G401 (cell line): ENCODE measurements around the gene CBX8. TPM values are rescaled to one million over a fixed set of nuclear protein-coding genes. Genes with fewer than 3 reads are reported as not detected.

Experiments used
- DNase-seq: peaks from one replicate; pipeline ENCODE4 v3.0.0-alpha.2; 2015; ENCODE audit warnings: low spot score
- in situ Hi-C: cut with HindIII; loops from 2 replicates; pipeline ENCODE4 v1.10.0; 2016; ENCODE audit warnings: low sequenced_read_pairs, mixed read lengths
- total RNA-seq: library from RNA; depleted of rRNA; stranded (reverse); fragments of >200 nt; shearing (Covaris generic); gene quantifications from 2 replicates; pipeline ENCODE4 v1.2.3, GENCODE V29; 2014

The CBX8 gene
- total RNA-seq, 1 experiment from 2014 or later = 18.8 TPM

DNA sequence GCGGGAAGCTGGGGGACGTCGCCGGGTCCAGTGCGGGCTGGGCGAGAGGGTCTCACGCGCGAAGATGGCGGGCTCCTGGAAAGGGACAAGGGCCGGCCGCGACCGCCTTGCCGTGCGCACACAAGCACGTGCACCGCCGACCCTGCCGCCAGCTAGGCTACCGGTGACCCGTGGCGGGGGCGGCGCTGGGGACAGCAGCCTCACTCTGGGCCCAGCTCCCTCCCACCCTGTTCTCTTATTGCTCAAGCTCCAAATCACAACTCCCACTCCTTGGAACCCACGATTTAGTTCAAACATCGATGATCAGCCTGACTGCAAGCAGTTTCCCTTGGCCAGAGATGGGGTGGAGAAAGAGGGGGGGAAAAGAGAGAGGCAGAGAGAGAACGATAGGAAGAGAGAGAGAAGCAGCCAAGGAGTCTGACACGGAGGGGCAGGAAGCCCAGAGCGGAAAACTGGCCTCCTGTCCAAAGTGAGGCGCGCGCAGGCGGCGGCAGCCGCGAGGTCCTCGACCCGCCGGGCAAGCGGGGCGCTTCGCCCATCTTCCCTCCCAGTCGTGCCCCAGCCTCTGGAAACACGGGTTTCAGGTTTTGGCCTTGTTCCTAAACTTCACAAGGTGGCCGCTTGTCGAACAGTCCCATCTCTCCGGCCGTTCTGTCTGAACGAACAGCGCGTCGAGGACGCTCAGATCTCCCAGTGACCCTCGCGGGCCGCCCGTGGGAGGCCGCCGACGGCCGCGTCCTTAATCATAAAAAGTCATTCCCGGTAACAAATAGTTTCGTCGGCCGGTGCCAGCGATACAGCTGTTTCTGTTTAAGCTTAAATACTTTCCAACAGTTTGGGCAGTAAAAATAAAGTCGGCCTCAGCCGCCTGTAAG is 1.7 kb upstream of the CBX8 start:
- no peak for DNase-seq
- in situ Hi-C loops = loop anchor here (10.0 kb wide), 1 partner anchor 54 kb away; no protein-coding TSS in a partner anchor

GRCh38 chr17:79797492-79798298 is 818 bp upstream of the CBX8 start:
- in situ Hi-C loops = loop anchor here (10.0 kb wide), 1 partner anchor 53 kb away; no protein-coding TSS in a partner anchor
- DNase-seq = no peak

- DNase-seq = peak; percentile 38
- in situ Hi-C loops = loop anchor here (10.0 kb wide), 1 partner anchor 52 kb away; no protein-coding TSS in a partner anchor
These were observed 474 bp downstream of the CBX8 start for GRCh38 chr17:79796444-79796762.

DNA sequence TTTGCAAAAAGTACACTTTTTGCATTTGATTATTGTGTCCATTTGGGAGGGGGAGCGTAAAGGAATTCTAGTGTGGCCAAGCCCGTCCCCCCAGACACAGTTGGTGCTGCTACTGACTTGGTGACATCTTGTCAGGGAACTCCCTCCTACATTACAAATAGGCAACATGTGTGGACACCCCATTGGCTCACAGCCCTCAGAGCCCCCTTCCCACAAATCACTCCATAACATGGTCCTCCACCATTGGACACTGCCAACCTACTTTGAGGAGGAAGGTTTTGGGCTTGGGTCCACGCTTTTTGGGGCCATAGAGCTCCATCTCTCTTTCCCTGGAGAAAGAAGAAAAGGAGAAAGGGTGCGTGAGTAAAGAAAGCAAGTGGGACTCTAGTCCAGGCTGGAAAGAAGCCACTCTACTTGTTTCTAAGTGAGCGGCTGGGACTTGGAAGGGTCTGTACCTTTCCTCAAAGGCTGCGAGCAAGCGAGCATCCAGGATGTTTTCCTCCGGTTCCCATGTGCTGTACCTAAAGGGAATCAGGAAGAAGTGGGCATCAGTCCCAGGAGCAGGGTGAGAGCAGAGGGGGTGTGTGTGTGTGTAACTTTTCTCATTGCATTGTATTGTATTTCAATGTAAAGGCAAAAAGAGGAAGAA is 958 bp downstream of the CBX8 start:
- in situ Hi-C loops = loop anchor here (10.0 kb wide), 1 partner anchor 51 kb away; no protein-coding TSS in a partner anchor
- DNase-seq = peak; percentile 41

DNA sequence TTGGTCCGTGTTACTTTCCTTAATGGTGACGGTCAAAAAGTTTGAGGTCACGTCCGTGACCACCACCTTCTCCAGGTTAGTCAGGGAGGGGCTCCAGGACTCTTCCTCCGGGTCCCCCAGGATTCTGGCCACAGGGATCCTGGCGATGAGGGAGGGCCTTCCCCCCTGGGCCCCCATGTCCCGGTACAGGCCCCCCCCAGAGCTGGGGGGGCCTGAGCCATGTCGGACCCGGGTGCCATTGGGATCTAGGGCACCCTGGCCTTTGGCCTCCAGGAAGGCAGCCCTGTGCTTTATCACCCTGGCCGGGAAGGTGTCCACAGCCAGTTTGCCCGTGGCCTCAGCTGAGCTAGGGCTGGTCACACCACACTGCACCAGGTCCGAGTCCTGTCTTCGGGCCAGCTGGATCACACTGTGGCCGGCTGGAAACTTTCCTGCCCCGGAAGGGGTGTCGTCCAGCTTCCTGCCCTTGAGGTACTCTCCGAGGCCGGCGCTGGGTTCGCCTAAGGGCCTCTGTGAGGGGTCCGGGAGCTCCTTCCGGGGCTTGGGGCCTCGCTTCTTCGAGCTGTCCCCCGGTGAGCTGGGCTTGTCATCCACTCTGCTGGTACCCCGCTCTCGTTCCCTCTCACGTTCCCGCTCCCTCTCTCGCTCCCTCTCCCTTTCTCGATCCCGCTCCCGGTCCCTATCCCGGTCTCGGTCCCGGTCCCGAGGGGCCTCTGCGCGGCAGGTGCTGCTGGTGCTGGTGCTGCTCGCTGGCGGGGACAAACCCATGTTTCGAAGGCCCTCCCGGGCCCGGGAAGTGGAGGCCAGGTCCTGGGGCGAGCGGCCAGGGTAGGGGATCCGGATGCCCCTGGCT is 2.0 kb downstream of the CBX8 start:
- DNase-seq = no peak
- in situ Hi-C loops = loop anchor here (10.0 kb wide), 1 partner anchor 50 kb away; no protein-coding TSS in a partner anchor

GRCh38 chr17:79793924-79794304 is 3.0 kb downstream of the CBX8 start:
- DNase-seq = peak; percentile 55
- in situ Hi-C loops = loop anchor here (10.0 kb wide), 1 partner anchor 49 kb away; no protein-coding TSS in a partner anchor

DNA sequence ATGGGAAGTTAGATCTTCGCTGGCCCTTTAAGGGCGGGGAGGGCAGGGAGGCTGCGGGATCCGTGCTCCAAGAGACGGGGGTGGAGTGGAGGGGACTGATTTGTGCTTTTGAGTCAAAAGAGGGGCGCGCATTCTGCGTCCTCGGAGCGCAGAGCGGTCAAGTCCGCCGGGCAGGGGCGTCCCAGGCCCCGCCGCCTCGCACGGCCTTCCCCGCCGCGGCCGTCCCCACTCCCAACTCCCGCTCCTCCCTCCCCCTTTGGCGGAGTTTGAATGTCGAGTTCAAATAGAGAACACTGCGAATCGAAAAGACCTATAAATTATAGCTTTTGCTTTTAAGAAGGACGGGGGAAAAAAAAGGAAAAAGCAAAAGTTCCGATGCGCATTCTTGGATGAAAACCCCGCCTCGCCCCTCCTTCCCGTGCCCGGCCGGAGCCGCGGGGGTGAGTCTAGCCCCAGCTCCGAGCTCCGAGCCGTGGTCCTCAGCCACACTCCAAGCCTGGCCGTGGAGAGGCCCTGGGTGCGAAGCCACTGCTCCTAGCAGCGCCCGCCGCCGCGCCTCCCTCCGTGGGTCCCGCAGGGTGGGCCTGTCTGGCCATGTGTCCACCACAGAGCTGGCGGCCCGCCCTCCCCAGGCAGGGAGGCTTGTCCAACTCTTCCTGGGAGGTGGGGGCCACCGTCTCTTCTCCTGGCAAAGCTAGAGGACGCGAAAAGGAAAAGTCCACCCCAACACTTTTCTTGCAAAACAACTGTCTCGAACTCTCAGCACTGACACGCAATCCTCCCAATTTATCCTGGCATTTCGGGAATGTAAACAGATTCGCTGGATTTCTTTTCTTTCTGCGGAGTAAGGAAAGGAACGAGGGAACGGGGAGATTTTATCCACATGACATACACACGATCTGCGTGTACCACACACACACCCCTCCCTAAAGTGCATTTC is 3.6 kb downstream of the CBX8 start:
- in situ Hi-C loops = loop anchor here (10.0 kb wide), 1 partner anchor 48 kb away; no protein-coding TSS in a partner anchor
- DNase-seq = no peak

GRCh38 chr17:79792341-79792871 is 4.5 kb downstream of the CBX8 start:
- in situ Hi-C loops = loop anchor here (10.0 kb wide), 1 partner anchor 48 kb away; no protein-coding TSS in a partner anchor
- DNase-seq = no peak

GRCh38 chr17:79791735-79792161 is 5.1 kb downstream of the CBX8 start:
- in situ Hi-C loops = loop anchor here (10.0 kb wide), 1 partner anchor 47 kb away; no protein-coding TSS in a partner anchor
- no peak for DNase-seq

DNA sequence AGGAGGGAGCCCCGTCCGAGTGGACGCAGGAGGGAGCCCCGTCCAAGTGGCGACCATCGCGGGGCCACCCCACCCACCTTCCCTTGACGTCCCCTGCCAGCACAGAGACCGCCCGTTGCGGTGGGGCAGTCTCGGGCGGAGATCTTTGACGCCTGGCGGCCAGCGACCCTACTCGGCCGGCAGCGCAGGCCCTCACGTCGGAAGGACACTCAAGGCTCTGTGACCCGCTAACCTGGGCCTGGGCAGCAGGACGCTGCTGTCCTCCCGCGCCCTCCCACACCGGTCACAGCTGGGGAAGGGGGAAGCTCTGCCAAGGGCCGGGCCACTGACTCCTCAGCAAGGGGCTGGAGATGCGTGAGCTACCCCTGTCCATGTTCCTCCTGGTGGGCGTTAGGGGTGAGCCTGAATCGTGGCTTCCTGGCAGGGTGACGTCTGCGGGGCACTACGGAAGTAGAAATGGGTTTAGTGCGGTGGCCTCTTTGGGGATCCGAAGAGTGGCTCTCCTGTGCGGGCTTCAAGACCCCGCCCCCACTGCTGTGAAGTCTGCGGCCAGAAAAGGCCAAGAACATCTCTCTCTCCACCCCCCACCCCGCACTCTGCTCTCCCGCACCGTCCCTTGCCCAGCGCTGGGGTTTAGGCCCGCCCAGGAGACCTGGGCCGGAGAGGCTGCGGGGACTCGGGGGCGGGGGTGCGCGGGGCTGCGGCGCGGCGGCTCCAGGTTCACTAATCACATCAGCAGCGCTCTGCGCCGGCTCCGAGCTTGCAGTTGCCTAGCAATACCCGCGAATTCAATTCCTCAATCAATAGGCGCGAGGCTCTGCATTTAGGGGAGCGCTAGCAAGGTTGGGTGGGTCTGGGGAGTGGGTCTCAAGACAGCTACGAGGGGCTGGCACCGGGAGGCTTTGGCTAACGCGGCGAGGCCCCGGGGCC is 5.8 kb downstream of the CBX8 start:
- no peak for DNase-seq
- in situ Hi-C loops = loop anchor here (10.0 kb wide), 1 partner anchor 46 kb away; no protein-coding TSS in a partner anchor

- in situ Hi-C loops = loop anchor here (10.0 kb wide), 1 partner anchor 45 kb away; no protein-coding TSS in a partner anchor
- DNase-seq = no peak
These were observed 6.7 kb downstream of the CBX8 start for GRCh38 chr17:79789943-79790804.

GRCh38 chr17:79788989-79789942 is 7.6 kb downstream of the CBX8 start:
- in situ Hi-C loops = no loop called here
- DNase-seq = no peak

GRCh38 chr17:79788455-79788854 is 8.4 kb downstream of the CBX8 start:
- no peak for DNase-seq
- in situ Hi-C loops = no loop called here
